Measurements from ENCODE around the gene FNDC3B.

GRCh38 chr3:172090035-172090434 is 50.7 kb downstream of the FNDC3B start:
- TF ChIP-seq POLR2A (IDR thresholded peaks at IDR 0.05) = no peak
- no peak for TF ChIP-seq CTCF (IDR thresholded peaks at IDR 0.05)
